ENCODE measurements around the gene AXL. TPM values are rescaled to one million over a fixed set of nuclear protein-coding genes. Genes with fewer than 3 reads are reported as not detected.

Gene AXL
- total and polyA plus RNA-seq, 2 donors (not counting 3 experiments of a cell fraction or from before 2014, with no cell fraction given), result 86.9 to 172 TPM

DNA sequence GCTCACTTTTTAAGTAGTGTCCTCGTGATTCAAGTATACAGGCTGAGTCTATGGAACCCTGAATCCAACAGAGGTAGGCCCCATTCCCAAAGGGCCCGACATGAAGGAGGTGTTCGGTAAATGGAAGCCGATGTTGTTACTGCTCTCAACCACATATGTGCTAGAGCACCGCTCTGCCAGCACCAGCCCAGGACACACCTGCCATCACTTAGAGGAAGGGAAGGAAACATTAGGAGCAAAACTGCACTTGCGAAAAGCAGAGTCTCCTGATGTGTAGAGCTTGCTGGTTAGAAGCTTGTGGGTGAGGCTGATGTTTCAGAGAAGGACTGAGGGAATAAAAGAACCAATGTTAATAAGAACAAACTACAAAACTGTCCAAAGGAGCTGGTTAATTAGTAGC, 81.5 kb downstream of the AXL start:
- ChIA-PET POLR2A (interaction anchor here (0.5 kb wide), 1 partner anchor 37 kb away, joined by 3 read pairs; no protein-coding TSS in a partner anchor), CTCF (interaction anchor here (1.0 to 1.2 kb wide), 2 partner anchors 92 to 96 kb away, joined by 3 to 5 read pairs; no protein-coding TSS in a partner anchor)
- FAIRE-seq (no peak), DNase-seq (ENCODE audit: low read depth, low spot score) (no peak)
- dilution Hi-C loops (cut with MboI; ENCODE audit: extremely low pct_ligation_motif_present, low sequenced_read_pairs), result no loop called here
- Histone ChIP-seq H3K9me1 (replicated peaks; ENCODE audit: control insufficient read depth, extremely low read depth, insufficient read depth, low read length) (no peaks in the 10 kb centered on the region), H3K9me3 (replicated peaks; ENCODE audit: control insufficient read depth, insufficient read depth, low read length) (no peaks in the 10 kb centered on the region), H3K4me2 (ENCODE audit: insufficient read depth, low read length) (no peak overlapping the region), H3K36me3 (ENCODE audit: control insufficient read depth in 2 of 2, extremely low read depth in 1 of 2, insufficient read depth in 2 of 2, low read length in 2 of 2) (peaks cover 49 to 79% of the 10 kb centered on the region in 2 experiments), H4K20me1 (replicated peaks; ENCODE audit: control insufficient read depth, extremely low read depth, insufficient read depth, low read length) (no peaks in the 10 kb centered on the region), H3K9ac (replicated peaks; ENCODE audit: extremely low read depth, insufficient read depth, low read length) (no peak overlapping the region), H3K4me1 (ENCODE audit: control insufficient read depth, extremely low read depth, insufficient read depth, low read length) (no peaks in the 10 kb centered on the region), H3K4me3 (replicated peaks in 1 of 3; ENCODE audit: insufficient read depth in 1 of 3, low read depth in 1 of 3, low read length in 3 of 3) (no peak overlapping the region), H3K79me2 (ENCODE audit: control insufficient read depth, insufficient read depth, low read length) (peaks cover 4% of the 10 kb centered on the region), H3K27me3 (ENCODE audit: control insufficient read depth in 2 of 2, insufficient read depth in 2 of 2, low read length in 2 of 2) (no peaks in the 10 kb centered on the region), H3K27ac (ENCODE audit: insufficient read depth, low read depth, low read length) (no peak overlapping the region), H2AFZ (ENCODE audit: low read depth, low read length) (no peak overlapping the region)
- intact Hi-C loops (cut with micrococcal nuclease), result no loop called here
- BruUV-seq (replicated peaks), result no TSS peak
- no peak for TF ChIP-seq EZH2 (IDR thresholded peaks at IDR 0.05; ENCODE audit: borderline replicate concordance, low read depth, low read length, severe bottlenecking)
- TF ChIP-seq FOS (IDR thresholded peaks at IDR 0.05; ENCODE audit: borderline replicate concordance, insufficient read depth, low read length), result no peak
- TF ChIP-seq POLR2AphosphoS5 (IDR thresholded peaks at IDR 0.05; ENCODE audit: insufficient read depth, low read depth, low read length), result no peak
- no peak for TF ChIP-seq POLR2A (IDR thresholded peaks at IDR 0.05; ENCODE audit: low read depth, low read length)
- no peak for TF ChIP-seq MYC (IDR thresholded peaks at IDR 0.05; ENCODE audit: low read depth, low read length)
- no peak for TF ChIP-seq GATA2 (IDR thresholded peaks at IDR 0.05; ENCODE audit: insufficient read depth, insufficient read length, low read depth, low read length)
- TF ChIP-seq, protein P1, sequence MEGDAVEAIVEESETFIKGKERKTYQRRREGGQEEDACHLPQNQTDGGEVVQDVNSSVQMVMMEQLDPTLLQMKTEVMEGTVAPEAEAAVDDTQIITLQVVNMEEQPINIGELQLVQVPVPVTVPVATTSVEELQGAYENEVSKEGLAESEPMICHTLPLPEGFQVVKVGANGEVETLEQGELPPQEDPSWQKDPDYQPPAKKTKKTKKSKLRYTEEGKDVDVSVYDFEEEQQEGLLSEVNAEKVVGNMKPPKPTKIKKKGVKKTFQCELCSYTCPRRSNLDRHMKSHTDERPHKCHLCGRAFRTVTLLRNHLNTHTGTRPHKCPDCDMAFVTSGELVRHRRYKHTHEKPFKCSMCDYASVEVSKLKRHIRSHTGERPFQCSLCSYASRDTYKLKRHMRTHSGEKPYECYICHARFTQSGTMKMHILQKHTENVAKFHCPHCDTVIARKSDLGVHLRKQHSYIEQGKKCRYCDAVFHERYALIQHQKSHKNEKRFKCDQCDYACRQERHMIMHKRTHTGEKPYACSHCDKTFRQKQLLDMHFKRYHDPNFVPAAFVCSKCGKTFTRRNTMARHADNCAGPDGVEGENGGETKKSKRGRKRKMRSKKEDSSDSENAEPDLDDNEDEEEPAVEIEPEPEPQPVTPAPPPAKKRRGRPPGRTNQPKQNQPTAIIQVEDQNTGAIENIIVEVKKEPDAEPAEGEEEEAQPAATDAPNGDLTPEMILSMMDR (IDR thresholded peaks at IDR 0.05; ENCODE audit: extremely low read depth in 1 of 2, insufficient read depth in 1 of 2, low read depth in 1 of 2, low read length in 2 of 2), result no peak
- no peak for TF ChIP-seq JUN (IDR thresholded peaks at IDR 0.05; ENCODE audit: borderline replicate concordance, insufficient read depth, insufficient read length, low read depth)
- TF ChIP-seq, protein P2, sequence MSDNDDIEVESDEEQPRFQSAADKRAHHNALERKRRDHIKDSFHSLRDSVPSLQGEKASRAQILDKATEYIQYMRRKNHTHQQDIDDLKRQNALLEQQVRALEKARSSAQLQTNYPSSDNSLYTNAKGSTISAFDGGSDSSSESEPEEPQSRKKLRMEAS (IDR thresholded peaks at IDR 0.05; ENCODE audit: insufficient read depth, insufficient read length), result no peak

Measured in endothelial cell of umbilical vein (primary cell).